Right lobe of liver (tissue), 6 donors: ENCODE results near the gene PRR23B. TPM values are rescaled to one million over a fixed set of nuclear protein-coding genes. Genes with fewer than 3 reads are reported as not detected.

Source experiments
- ATAC-seq, 4 donors: fragments of 200-7000 bp; cut with Tn5 transposase; one replicate each; pipeline ENCODE4 v1.9.1; 2020; ENCODE audit warnings: mild to moderate bottlenecking in 4 of 4, moderate library complexity in 4 of 4
- DNase-seq, 3 donors: peaks; one replicate each; pipeline ENCODE4 v3.0.0-alpha.2; 2020
- H3K27ac ChIP-seq, 3 donors: fragments of 200-600 bp; one replicate each; pipeline ENCODE4 v1.8.0; 2022
- H3K27me3 ChIP-seq, 2 donors: fragments of 200-600 bp; one replicate each; pipeline ENCODE4 v1.8.0; 2022
- H3K36me3 ChIP-seq, 4 donors: fragments of 200-600 bp; sonication (generic) in 1 of 4; one replicate each; pipeline versions ENCODE4 v1.5.1 to v1.8.0; 2017 to 2022; ENCODE audit warnings: control low read depth in 1 of 4
- H3K4me1 ChIP-seq, 4 donors: fragments of 200-600 bp; sonication (generic) in 1 of 4; one replicate each; pipeline versions ENCODE4 v1.5.1 to v1.8.0; 2017 to 2022; ENCODE audit warnings: control low read depth in 1 of 4
- H3K4me3 ChIP-seq, 3 donors: fragments of 200-600 bp; one replicate each; pipeline ENCODE4 v1.8.0; 2022
- H3K9me3 ChIP-seq, 4 donors: fragments of 200-600 bp; sonication (generic) in 1 of 4; one replicate each; pipeline versions ENCODE4 v1.5.1 to v1.8.0; 2017 to 2022; ENCODE audit warnings: control low read depth in 1 of 4
- CTCF ChIP-seq, 4 donors: fragments of 200-600 bp in 3 of 4; fragments of 450-650 bp in 1 of 4; IDR thresholded peaks; one replicate each; pipeline versions ENCODE4 v1.5.1 to v1.8.0; 2016 to 2022; ENCODE audit warnings: antibody characterized with exemption in 4 of 4, mild to moderate bottlenecking in 2 of 4
- POLR2A ChIP-seq: fragments of 450-650 bp; IDR thresholded peaks from one replicate; pipeline ENCODE4 v1.6.1; 2017; ENCODE audit warnings: antibody characterized with exemption, mild to moderate bottlenecking
- WGBS: methylation state at CpG from one replicate; pipeline ENCODE4 v1.1.6; 2018; ENCODE audit warnings: low coverage, low lambda C conversion rate; ENCODE audit not compliant: insufficient coverage; ENCODE audit errors: missing lambda C conversion rate; 5-methylcytosine and 5-hydroxymethylcytosine counted together
- intact Hi-C, 2 donors: fragments of 100-400 bp; cut with DNase I; formaldehyde crosslinking; loops; one replicate each; pipeline versions ENCODE4 v1.11.2 to v1.14.1; 2022
- total RNA-seq, 6 experiments: library from RNA; depleted of rRNA in 2 of 6; stranded (reverse); fragments of >200 nt in 2 of 6; fragmentation: NEBNext Ultra II Directional in 3 of 6; extraction: Animal tissue kit (Norgen Biotek cat#: 25700) in 3 of 6; gene quantifications; one replicate each; pipeline versions ENCODE4 v1.1.0 to v1.2.4, GENCODE V29; 2016 to 2023
- donor health status: DM: no; HTN: yes; CAD: no.
- donor health status: DM: no; HTN: no; CAD: no.
- donor health status: DM: no; HTN: no; CAD: no.
- donor health status: DM: no; HTN: yes; CAD: no.
- donor health status: DM: no; HTN: yes; CAD: no.

PRR23B gene
- total RNA-seq, 6 experiments from 2014 or later, result not detected

- Histone ChIP-seq H3K4me1 (no peaks in the 10 kb centered on the region), H3K27ac (no peak overlapping the region), H3K27me3 (no peaks in the 10 kb centered on the region), H3K36me3 (no peaks in the 10 kb centered on the region), H3K4me3 (no peak overlapping the region), H3K9me3 (no peaks in the 10 kb centered on the region)
- no peak for DNase-seq
- no peak for TF ChIP-seq POLR2A
- TF ChIP-seq CTCF (IDR thresholded peaks at IDR 0.05), result no peak
- intact Hi-C loops, result no loop called here
- ATAC-seq, result no peak
These were observed 44.7 kb downstream of the PRR23B start for GRCh38 chr3:138976047-138976446.

GRCh38 chr3:138975351-138975750 is 45.4 kb downstream of the PRR23B start:
- intact Hi-C loops, result no loop called here
- TF ChIP-seq CTCF (IDR thresholded peaks at IDR 0.05) (no peak), POLR2A (no peak)
- ATAC-seq (no peak), DNase-seq (no peak)
- WGBS, result 90% methylated on average over 2 of the region's 8 CpGs
- H3K36me3 ChIP-seq, result no peaks in the 10 kb centered on the region
- H3K27ac ChIP-seq, result no peak overlapping the region
- no peak overlapping the region for H3K4me3 ChIP-seq
- no peaks in the 10 kb centered on the region for H3K9me3 ChIP-seq
- H3K4me1 ChIP-seq, result no peaks in the 10 kb centered on the region
- H3K27me3 ChIP-seq, result no peaks in the 10 kb centered on the region

- Histone ChIP-seq H3K27me3 (no peaks in the 10 kb centered on the region), H3K36me3 (no peaks in the 10 kb centered on the region), H3K9me3 (no peaks in the 10 kb centered on the region), H3K4me1 (no peaks in the 10 kb centered on the region), H3K4me3 (no peak overlapping the region), H3K27ac (no peak overlapping the region)
- DNase-seq (no peak), ATAC-seq (no peak)
- intact Hi-C loops, result no loop called here
- TF ChIP-seq CTCF (IDR thresholded peaks at IDR 0.05), result no peak
- TF ChIP-seq POLR2A, result no peak
- WGBS, result 17% methylated on average over 1 of the region's 5 CpGs
These were observed 46.3 kb downstream of the PRR23B start for GRCh38 chr3:138974462-138974861.

GRCh38 chr3:138972941-138973340 is 47.8 kb downstream of the PRR23B start:
- intact Hi-C loops, result no loop called here
- Histone ChIP-seq H3K4me1 (no peaks in the 10 kb centered on the region), H3K27ac (no peak overlapping the region), H3K27me3 (no peaks in the 10 kb centered on the region), H3K36me3 (no peaks in the 10 kb centered on the region), H3K4me3 (no peak overlapping the region), H3K9me3 (no peaks in the 10 kb centered on the region)
- WGBS, result 58% methylated on average over 2 of the region's 5 CpGs
- TF ChIP-seq CTCF (IDR thresholded peaks at IDR 0.05), result no peak
- no peak for TF ChIP-seq POLR2A
- DNase-seq (no peak), ATAC-seq (no peak)

GRCh38 chr3:138971766-138972320 is 48.9 kb downstream of the PRR23B start:
- Histone ChIP-seq H3K36me3 (no peaks in the 10 kb centered on the region), H3K9me3 (no peaks in the 10 kb centered on the region), H3K27me3 (no peaks in the 10 kb centered on the region), H3K27ac (no peak overlapping the region), H3K4me3 (no peak overlapping the region), H3K4me1 (no peaks in the 10 kb centered on the region)
- no peak for TF ChIP-seq POLR2A
- no peak for TF ChIP-seq CTCF (IDR thresholded peaks at IDR 0.05)
- intact Hi-C loops, result no loop called here
- DNase-seq (no peak), ATAC-seq (no peak)
- WGBS, result 29% methylated on average over 1 of the region's 6 CpGs
